IPS DF 6.9 (cell line): ENCODE results near the gene LGALS13.

Experiments
- DNase-seq: peaks from one replicate; pipeline ENCODE4 v3.0.0-alpha.2; 2013; ENCODE audit warnings: low read depth, low spot score
- H3K27ac ChIP-seq: one replicate; pipeline ENCODE4 v1.5.1; 2013; ENCODE audit warnings: low read length, control low read depth
- H3K27me3 ChIP-seq: 2 replicates; pipeline ENCODE4 v1.6.1; 2013; ENCODE audit warnings: mild to moderate bottlenecking, low read length; ENCODE audit not compliant: control insufficient read depth, insufficient read depth
- H3K36me3 ChIP-seq: 2 replicates; pipeline ENCODE4 v1.6.1; 2013; ENCODE audit warnings: low read length; ENCODE audit not compliant: control insufficient read depth, insufficient read depth
- H3K4me1 ChIP-seq: 2 replicates; pipeline ENCODE4 v1.6.1; 2013; ENCODE audit warnings: low read length; ENCODE audit not compliant: control insufficient read depth, insufficient read depth
- H3K4me3 ChIP-seq: 2 replicates; pipeline ENCODE4 v1.5.1; 2013; ENCODE audit warnings: mild to moderate bottlenecking, low read length
- H3K9me3 ChIP-seq: 2 replicates; pipeline ENCODE4 v1.6.1; 2013; ENCODE audit warnings: low read length, inconsistent platforms; ENCODE audit not compliant: control insufficient read depth, insufficient read depth
- WGBS: extraction: QIAGEN DNeasy Blood & Tissue Kit; methylation state at CpG from one replicate; pipeline ENCODE4 v1.1.7; 2013; ENCODE audit warnings: mixed read lengths, missing lambda C conversion rate; ENCODE audit not compliant: insufficient read length, insufficient coverage; 5-methylcytosine and 5-hydroxymethylcytosine counted together

LGALS13 gene

GRCh38 chr19:39655613-39656012 is 53.3 kb downstream of the LGALS13 start, which contains the start of gene LGALS16:
Gene LGALS16 (plus strand): TSS chr19:39655913. CDS start chr19:39655962, 49 bp downstream.
- Histone ChIP-seq H3K9me3 (no peaks in the 10 kb centered on the region), H3K36me3 (no peaks in the 10 kb centered on the region), H3K27ac (no peak within 1 kb of the TSS), H3K27me3 (no peaks in the 10 kb centered on the region), H3K4me3 (no peak within 1 kb of the TSS), H3K4me1 (no peaks in the 10 kb centered on the region)
- no peak for DNase-seq
- no CpG with 5 or more reads among the region's 3 CpGs for WGBS
